Measurements from ENCODE around the gene SPINK14.

The SPINK14 gene, protein sequence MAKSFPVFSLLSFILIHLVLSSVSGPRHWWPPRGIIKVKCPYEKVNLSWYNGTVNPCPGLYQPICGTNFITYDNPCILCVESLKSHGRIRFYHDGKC

DNA sequence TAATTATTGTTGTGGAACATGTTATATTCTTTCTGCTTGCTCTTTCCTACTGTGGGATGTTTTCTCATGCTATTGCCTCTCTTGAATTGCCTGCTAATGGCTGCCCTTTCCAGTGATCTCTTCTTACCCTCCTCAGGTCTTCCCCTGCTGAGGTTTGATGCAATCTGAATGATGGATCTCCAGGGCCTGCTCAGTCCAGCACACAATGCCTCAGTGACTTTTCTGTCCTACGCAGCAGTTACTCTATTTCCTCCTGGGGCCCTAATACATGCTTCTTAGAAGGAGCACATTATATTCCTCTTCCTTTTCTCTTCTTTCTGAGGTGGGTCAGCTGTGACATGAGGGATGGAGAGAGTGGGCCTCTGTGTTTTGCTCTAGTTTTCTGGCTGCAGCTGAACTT is at the start of gene SPINK14:
SPINK14 (plus strand) TSS at position 301 of the 400 bp plus-strand sequence. CDS start 1,187 bp downstream, outside the sequence.
- no peak for DNase-seq

DNA sequence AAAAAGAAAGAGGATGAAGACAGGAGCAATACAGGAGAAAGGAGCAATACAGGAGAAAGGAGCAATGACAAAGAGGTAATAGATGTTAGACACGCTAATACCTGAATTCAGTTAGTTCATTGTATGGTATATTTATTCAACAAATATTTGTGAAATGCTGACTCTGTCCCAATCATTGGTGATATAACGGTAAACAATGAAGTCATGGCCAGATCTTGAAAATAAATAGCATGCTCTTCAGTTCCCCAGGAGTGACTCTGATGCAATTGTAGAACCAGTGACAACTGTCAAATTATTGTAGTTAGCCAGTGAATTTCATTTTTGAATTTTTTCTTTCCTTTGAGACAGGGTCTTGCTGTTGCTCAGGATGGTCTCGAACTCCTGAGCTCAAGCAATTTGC is 48.0 kb upstream of the SPINK14 start:
- no peak for DNase-seq

DNA sequence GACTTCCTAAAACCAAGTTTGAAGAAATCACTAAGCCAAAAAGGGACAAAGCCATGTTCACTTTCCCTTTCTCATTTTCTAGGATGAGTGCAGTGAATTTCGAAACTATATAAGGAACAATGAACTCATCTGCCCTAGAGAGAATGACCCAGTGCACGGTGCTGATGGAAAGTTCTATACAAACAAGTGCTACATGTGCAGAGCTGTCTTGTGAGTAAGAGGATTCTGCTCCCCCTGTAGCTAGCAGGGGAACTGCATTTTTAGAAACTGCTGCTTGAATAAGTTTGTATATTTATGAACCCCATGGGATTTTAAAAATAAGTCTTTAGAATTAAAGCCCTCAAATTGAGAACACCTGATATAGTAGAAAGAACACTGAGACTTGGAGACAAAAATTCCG is 42.7 kb upstream of the SPINK14 start:
- peak; percentile 39 for DNase-seq

DNA sequence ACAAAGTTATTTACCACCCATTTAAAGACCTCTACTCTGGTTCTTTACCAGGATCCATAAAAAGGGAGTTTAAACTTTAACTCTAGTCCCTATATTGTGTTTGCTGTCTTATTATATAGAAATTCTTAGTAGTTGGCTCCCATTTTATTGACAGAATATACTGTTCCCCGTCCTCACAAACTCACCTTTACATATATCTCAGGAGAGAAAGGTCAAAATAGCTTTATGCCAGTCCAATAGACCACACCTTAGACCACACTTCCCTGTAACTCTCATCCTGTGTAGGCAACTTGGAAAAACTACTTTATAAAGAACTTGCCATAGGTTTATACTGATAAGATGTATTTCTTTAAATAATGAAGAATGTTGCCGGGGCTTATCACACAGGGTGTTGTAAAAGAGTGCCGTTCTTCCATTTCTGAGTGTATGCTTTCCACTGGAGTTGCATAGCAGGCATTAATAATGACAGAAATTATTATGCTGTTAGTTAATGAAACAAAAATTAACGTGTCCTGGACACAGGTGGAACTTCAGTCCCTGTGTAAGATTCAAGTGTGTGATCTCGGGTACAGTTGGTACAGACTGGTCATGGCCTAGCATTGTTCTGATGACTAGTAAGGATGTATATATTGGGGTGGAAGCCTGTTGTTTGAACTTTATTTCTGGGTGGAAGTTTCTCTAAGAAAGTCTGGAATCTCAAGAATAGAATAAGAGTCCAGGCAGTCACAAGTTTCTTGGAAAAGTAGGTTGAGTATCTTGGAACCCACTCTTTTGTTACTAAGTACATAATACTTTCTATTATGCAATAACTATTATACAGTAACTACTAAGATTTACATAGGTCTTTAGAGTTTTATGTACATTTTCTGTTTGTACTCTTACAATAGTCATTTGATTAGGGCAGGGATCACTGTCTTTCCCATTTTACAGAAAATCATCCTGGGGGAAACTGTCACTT is 33.0 kb upstream of the SPINK14 start:
- no peak for DNase-seq

DNA sequence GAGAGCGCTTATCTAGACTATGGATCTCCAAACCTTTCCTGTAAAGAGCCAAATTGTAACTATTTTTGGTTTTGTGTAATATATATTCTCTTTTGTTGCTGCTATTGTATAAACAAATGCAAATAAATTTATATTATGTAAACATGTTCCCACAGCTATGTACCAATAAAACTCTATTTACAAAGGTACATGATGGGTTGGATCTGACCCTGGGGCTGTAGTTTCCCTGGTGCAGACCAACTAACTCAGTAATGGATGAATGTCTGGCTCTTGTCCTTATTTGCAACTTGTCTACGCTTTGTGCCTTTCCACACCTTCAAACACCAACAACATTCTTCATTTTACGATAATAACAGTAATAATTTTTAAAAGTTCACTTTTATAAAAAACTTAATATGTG is 27.5 kb upstream of the SPINK14 start:
- no peak for DNase-seq

DNA sequence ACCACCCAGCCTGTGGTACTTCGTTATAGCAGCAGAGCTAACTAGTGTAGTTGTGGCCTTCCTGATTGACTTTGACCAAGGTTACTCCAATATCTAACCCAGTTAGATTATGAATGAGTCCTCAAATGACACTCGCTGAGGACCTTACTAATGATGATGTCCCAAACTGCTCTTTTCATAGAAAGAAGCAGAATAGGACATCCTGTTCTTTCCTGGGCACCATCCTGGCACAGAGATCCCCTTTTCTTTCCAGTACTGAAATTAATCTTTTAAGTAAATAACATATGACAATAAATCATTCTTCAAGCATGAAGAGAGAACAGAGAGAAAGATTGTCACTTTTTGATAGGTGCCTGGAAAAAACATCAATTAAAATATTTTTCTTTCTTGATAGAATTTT is 26.7 kb upstream of the SPINK14 start:
- DNase-seq = no peak

DNA sequence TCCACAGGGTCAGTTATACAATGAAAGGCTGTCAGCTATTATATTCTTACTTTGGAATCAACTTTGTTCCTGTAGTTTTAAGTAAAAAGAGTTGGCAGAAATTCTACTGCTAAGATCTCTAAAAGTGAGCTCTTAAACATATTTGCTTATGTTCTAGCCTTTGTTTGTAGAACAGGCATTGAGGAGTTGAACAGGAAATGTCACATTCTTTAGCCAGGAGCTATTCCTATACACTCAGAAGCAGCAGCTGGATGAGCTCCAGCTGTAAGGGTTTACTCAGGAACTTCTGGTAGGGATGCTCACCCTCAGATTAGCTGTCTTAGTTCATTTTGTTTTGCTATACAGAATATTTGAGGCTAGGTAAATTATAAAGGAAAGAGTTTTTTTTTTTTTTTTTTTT is 22.4 kb upstream of the SPINK14 start:
- DNase-seq = no peak

DNA sequence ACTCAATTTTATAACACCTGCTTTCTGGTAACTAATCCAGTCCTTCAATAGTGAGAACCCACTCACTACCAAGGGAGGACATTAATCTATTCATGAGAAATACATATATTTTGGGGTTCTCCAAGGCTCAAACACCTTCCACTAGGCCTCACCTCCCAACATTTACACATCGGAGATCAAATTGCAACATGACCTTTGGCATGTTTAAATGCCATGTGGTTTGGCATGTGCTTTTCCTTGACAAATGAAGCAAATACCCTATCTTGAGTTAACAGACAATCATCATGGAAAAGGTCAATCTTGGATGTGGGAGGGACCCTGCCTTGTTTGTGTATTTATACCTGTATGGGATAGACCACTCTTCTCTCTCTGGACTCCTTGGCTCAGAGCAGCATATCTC is 21.9 kb upstream of the SPINK14 start:
- DNase-seq = no peak

DNA sequence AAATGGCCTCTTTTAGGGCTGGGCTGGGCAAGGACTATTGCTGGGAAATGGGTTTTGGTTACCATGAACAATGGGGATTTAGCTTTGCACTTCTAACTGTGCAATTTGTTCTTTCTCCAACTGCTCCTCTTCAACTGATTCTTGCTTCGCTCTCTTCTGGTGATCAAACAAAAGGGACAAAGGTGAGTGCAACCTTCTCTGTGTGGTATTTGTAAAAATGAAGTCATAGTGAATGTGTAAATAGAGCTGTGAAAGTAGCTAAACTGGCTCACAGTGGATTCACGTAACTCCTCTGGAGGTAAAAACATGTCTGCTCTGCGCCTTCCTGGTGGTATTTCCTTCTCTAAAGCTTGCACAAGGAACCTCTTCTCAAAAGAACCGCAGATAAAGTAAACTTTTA is 20.9 kb upstream of the SPINK14 start:
- no peak for DNase-seq

DNA sequence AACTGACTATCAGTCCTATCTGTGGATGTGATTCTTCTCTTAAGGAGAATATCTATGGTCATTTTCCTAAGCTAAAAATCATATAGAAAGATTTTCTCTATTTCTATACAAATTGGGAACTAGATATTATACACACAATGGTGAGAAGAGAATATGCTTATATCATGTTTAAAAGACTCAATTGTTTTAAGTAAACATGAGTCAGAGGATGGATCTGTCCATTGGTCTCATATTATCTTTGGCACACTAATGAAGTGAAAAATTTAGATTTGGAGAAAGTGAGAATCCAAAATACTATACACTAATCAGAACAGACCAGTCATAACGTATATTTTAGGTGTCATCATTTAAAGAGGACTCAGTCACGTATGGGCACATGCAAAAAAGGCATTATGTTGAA is 16.5 kb upstream of the SPINK14 start:
- DNase-seq = no peak

DNA sequence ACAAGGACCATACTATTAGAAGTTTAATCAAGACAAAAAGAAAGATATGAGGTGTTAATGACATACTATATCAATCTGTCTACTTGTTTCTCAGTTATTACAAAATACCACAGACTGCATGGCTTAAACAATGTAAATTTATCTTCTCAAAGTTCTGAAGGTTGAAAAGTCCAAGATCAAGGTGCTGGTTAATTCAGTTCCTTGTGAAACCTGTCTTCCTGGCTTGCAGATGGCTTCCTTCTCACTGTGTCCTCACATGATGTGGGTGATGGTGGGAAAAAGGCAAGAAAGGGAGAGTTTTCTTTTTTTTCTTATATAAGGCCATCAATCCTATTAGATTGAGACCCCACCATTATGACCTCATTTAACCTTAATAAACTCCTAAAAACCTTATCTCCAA is 15.6 kb upstream of the SPINK14 start:
- no peak for DNase-seq

DNA sequence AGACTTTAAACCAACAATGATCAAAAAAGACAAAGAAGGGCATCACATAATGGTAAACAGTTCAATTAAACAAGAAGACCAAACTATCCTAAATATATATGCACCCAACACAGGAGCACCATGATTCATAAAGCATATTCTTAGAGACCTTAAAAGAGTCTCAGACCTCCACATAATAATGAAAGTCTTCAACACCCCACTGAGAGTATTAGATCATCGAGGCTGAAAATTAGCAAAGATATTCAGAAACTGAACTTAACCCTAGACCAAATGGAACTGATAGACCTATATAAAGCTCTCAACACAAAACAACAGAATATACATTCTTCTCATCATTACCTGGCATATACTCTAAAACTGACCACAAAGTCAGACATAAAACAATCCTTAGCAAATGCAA is 11.7 kb upstream of the SPINK14 start:
- no peak for DNase-seq

DNA sequence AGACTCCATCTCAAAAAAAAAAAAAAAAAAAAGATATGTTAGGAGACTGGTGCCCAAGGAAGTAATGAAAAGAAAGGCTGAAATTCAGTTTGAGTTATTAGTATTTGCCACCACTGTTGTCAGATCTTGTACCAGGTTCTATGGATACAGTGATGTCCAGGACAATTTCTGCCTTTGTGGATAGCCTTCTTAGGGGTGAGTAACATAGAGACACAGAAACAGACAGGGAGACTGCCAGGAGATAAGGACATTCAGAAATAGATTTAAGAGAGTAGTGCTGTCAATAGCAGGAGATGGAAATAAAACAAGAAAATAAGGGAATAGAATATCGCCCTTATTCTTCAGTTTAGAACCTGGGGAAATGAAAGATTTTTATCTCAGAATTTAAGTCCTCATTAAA is 6.3 kb upstream of the SPINK14 start:
- no peak for DNase-seq

DNA sequence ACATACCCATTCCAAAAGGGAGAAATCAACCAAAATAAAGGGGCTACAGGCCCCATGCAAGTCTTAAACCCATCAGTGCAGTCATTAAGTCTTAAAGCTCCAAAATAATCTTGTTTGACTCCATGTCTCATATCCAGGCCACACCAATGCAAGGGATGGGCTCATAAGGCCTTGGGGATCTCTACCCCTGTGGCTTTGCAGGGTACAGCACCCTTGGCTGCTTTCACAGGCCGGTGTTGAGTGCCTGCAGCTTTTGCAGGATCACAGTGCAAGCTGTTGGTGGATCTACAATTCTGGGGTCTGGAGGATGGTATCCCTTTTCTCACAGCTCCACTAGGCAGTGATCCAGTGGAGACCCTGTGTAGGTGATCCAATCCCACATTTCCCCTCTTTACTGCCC is 5.0 kb upstream of the SPINK14 start:
- DNase-seq = no peak

DNA sequence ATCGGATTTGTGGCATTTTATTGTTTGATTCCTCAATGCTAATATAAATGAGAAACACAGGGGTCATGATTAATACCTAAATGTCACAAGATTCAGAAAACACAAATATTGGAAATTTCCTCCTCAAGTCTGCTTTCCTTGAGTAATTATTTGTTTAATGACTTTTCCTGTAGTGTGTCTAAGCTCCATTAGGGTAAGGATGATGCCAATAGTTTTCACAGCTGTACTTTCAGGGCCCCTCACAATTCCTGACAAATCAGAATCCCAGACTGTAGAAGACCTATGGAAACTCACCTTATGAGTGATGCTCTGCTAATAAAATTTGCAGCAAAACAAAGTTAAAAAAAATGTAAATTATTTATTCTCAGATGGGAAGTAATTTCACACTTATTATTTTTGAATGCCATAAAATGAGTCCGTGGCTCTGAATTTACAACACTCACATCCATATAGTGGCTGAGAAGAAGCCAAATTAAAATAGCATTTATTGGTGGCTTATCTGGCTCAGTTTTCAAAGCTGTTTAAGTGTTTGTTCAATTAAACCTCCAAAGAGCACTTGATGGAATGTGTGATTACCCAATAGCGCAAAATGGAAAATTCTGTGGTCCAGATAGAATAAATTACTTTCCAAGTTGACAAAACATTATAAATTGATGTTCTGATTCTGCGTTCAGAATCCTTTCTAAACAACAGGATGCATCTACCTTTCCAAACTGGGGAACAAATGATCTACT is 1.6 kb upstream of the SPINK14 start:
- DNase-seq = no peak

DNA sequence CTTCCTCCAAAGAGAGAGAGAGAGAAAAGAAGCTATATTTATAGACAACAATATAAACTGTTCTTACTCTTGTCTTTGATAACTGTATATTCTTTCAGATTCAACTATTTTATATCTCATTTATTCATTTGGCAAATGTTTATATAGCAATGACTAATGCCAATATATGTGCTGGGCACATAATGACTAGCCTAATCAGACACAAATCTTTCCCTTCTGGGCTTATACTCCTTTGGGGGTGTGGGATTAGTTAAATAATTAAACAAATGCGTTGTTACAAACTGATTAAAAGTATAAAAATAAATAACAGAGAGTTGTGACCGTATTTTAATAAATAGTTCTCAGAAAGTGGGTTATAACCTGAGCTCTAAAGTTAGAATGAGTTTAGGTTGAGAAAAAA is 4.0 kb downstream of the SPINK14 start:
- no peak for DNase-seq

DNA sequence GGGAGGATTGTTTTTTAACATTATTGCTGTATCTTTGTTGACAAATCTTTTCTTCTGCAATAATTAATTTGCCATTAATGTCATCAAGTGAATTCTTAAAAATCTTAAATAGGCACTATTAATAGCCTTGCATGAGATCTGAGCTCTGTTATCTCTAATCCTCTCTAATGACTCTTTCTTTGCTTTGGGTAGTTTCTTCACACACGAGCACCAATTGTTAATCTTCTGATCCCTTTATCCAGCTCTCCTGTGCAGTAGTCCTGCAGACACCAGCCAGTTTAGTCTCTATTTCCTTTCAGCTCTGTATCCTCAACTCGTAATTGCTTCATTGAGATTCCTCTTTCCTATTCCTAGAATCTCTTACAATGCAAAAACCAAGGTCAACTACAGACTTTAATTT is 8.1 kb downstream of the SPINK14 start:
- DNase-seq = no peak

DNA sequence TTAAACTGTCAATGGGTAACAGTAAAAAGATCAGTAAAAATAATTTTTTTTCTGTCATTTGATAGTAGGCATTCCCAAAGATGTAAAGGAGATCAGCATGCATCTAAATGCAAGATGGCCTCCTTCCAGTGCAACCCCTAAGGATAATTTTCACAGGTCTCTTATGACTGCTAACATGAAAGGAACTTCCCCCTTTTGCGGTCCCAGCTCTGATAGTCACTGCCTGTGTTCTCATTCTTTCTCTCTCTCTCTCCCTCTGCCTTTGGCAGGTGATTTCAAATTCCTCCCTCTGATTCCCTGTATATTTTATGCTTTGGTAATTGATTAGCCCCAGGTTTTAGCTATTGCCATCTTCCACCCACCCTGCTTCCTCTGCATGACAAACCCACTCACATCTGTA is 8.9 kb downstream of the SPINK14 start:
- no peak for DNase-seq

DNA sequence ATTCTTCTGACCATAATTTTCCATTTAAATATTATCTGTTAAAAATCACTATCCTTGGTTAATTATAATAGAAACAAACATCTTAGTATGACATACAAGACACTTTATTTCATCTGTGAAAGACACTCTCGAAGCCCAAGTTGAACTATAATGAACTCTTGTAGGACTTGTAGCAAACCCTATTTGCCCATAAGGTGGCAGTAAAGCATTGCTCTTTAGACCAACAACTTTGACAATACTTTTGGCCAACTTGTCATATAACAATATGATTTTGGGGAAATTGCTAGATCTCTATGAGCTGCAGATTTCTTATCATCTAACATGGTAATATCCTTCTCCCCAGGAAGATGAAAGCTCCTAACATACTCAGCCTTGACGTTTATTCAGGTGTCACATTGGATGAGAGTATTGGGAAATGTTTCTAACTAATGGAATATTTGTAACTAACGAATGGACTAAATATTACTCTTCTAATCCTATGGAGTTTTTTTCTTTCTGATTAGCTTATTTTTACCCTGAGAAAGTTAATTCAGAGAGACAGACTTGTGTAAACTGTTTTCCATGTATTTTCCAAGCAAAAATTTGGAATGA is 11.0 kb downstream of the SPINK14 start:
- DNase-seq = peak; percentile 78

DNA sequence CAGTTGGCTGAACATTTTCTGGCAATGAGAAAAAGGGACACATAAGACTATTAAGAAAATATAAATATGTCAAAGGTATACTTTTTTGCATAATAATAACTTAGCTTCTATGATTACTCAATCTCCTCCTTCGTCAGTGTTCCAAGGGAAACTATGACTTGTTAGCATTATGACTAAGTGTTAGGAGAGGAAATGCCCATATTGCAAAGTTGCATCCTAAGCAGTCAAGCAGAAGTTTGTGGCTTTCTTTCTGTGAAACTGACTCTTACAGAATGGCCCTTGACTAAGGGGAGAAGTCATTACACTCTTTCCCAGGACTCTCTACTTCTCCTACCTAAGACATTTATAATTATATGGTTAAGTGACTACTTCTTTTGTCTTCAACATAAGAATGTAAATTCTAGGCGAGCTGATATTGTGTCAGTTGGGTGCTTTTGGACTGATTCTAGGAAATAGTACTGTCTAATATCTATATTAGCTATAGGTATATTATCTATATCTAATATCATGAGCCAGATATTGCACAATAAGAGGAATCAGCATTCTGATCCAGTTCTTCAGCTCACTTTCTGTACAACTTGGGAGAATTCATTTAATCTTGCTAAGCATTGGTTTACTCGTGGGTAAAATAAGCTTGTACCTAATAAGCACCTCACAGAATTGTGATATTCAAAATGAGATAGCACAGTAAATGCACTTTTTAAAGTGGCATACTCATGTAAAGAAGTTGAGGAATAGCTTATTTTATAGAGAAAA is 18.1 kb downstream of the SPINK14 start:
- peak; percentile 98 for DNase-seq

DNA sequence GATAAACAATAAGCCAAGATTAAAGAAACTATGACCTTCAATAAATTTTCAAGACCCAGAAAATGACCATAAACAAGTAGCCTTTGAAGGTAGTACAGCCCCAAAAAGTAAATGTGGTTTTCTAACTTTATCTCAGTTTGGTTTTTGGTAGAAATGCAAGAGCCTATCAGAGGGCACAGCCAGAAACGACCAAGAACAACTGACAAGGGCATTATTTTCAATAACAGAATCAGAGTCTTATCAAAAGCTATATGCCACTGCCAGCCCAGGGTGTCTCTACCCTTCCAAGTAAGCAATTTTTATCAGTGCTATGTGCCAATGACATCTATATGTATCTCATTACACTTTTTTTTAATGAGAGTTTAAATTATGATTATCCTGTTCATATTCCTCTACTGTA is 22.7 kb downstream of the SPINK14 start:
- DNase-seq = no peak

DNA sequence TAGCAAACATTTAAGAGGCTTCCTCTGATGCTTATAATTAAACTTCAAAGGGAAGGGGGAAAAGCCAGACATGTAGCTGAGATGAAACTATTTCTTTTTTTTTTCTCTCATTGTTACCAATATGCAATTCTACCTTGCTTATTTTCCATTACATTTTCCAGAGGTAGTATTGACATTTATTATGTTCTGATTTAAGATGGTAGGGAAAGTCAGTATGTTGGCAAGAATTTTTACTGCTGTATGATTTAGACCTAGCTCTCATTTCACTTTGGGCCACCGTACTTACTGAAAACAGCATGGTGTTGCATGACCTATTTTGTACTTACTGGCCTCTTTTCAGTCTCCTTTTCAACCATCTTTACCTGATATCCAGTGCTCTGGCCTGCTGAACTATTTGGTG is 24.9 kb downstream of the SPINK14 start:
- no peak for DNase-seq

DNA sequence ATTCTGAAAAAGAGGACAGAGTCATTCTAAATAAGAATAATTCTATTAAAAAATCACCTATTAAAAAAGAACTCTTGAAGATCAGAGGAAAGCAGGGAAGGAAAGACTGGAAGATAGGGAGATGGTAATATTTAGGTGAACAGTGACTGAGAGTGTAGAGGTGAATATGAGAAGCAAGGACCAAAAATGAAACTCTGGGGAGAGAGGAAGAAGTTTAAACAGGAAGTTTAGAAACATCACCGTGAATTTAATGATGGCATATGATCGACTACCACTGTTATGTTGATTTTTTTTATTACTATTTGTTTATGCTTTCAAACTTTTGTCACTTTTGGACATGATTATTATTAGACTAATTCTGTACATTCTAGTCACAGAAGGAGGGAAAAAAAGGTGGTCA is 32.8 kb downstream of the SPINK14 start:
- DNase-seq = peak; percentile 59

Data from inflammatory macrophage treated with lipopolysaccharide for 4 hours (primary cell).